HG03469 (cell line): ENCODE data around the gene ZNF827.

Experiments
- ATAC-seq: cut with Tn5 transposase; IDR thresholded peaks from one replicate; pipeline ENCODE4 v1.9.1; 2021; ENCODE audit warnings: mild to moderate bottlenecking, moderate library complexity, moderate number of reproducible peaks; ENCODE audit not compliant: unreplicated experiment

ZNF827 gene

DNA sequence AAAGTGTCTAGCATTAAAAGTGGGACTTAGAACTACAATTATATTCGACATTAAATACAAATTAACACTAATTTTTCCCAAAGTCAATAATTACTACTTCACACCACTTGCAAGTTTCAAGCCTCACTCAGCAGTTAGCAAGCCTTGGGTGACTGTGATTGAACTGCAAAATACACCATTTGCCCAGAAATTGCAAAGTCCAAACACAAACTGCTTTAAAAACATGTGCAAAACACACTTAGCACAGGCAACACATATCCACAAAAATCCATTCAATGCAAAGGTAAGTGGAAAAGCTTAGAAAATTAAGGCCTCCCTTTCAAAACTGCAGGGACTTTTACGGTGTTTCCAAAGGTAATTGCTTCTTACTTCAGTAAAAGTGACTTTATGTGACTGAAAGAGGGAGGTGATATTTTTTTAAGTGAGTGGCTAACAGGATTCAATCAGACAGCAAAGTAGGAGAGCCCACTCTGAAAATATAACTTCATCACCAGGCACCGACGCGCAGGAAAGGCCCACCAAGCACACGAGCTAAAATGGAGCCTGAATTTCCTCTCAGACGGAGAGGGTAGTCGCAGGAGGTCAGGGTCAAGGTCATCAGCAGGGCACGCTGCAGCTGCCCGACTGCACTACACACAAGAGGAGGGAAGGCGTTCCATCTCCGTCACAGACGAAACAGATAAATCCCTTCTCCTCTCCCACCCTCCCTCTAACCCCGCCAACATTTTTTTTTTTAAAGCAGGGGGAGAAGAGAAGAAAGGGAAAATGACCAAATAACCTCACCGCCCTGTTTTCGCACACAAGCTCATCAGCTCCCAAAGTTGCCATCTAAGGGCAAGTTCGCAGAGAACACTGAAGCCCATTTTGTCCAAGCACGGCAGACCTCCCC is 3.1 kb downstream of the ZNF827 start:
- ATAC-seq = no peak

GRCh38 chr4:145934434-145935047 is 4.1 kb downstream of the ZNF827 start:
- no peak for ATAC-seq

GRCh38 chr4:145933134-145933533 is 5.5 kb downstream of the ZNF827 start:
- ATAC-seq = no peak

DNA sequence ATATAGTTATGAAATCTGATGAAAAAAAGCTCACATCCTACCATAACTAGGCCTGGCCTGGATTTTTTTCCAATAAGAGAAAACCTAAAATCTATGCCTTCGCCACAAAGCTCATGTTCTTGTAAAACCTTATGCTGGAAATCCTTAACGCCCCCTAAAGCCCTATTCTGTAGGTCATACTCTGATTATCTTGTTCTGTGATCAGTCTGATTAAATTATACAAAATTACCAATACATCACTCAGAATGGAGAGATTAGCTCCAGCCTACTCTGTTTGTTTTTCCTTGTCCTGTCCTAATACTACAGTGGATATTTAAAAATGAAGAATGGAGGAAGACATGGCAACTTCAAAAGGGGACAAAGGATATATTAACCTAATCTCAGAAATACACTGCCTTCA is 7.2 kb downstream of the ZNF827 start:
- ATAC-seq = no peak

DNA sequence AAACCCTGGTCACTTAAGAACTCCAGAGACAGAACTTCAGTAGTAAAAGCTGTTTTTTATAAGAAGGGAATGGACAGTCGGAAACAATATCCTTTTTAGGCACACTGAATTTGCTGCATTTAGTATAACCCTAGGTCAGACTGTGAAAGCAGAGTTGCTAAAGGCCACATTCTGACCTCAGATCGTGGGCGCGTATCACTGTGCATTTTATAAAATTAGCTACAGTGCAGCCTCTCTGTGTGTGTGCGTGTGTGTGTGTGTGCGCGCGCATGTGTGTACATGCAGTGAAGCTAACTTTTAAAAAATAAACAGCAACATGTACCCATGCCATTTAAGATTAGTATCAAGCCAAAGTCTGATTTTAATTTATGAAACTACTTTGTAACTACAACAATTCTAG is 8.0 kb downstream of the ZNF827 start:
- no peak for ATAC-seq

GRCh38 chr4:145929415-145930178 is 9.0 kb downstream of the ZNF827 start:
- no peak for ATAC-seq

DNA sequence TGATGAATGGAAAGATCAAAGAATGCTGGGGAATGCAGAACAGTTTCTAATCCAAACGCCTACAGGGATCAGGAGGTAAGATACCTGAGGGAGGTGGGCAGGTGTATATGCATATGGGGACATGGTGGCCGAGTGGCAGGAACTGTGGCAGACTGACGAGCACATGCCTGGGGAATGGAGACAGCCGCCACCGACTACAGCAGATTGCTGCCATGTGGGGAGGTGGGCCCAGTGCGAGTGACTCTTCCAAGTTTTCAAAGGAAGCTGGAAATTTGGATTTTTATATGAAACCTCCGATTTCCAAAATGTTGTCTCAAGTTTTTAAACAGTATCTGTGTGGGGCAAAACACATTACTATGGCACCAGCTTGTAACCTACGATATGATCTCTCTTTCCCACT is 9.9 kb downstream of the ZNF827 start:
- ATAC-seq = no peak

GRCh38 chr4:145927030-145927429 is 11.6 kb downstream of the ZNF827 start:
- no peak for ATAC-seq

DNA sequence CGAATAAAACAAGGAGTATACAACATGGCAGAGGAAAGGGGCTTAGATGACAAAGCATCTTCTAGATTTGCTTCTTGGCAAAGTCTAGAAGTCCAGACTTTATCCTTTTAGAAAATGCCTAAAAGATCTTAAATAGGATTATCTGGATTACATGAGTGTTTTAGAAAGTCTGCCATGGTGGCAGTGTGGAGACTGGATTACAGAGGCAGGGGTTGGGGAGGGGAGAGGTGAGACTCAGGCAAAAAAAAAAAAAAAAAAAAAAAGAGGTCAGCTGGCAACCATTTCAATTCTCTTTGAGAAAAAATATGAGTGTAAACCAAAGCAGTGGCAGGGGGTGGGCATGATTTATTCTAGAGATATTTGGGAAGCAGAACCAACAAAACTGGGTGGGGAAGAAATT is 17.4 kb downstream of the ZNF827 start:
- ATAC-seq = no peak

DNA sequence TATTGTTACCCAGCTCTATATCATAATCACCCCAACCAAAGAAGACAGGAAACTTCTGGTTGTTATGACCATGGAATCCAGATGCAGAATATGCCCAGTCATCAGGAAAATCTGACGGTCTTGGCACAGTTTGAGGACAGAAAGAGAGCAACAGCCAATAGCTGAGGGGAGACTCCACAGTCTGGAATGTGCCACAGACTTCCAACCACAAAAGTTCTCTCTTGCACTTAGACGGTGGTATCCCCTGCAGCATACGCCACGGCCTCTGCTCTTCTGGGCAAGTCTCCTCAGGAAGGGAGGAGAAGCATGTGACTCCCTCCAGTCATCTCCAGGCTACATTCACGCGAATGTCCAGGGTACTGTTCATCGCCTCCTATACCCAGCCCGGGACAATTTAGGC is 18.4 kb downstream of the ZNF827 start:
- no peak for ATAC-seq

DNA sequence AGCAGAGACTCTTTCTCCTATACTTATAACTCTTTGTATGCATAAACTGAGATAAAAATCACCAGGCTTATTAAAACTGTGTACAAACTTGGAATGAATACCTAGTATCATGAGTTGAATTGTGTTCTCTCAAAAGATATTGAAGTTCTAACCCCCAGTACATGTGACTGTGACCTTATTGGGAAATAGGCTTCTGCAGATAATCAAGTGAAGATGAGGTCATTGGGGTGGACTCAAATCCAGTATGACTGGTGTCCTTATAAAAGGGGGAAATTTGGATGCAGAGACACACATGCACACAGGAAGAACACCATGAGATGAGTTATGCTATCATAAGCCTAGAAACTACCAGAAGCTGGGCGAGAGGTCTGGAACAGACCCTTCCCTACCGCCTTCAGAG is 26.2 kb downstream of the ZNF827 start:
- no peak for ATAC-seq

GRCh38 chr4:145909773-145910172 is 28.9 kb downstream of the ZNF827 start:
- ATAC-seq = no peak

GRCh38 chr4:145909281-145909715 is 29.3 kb downstream of the ZNF827 start:
- ATAC-seq = no peak

DNA sequence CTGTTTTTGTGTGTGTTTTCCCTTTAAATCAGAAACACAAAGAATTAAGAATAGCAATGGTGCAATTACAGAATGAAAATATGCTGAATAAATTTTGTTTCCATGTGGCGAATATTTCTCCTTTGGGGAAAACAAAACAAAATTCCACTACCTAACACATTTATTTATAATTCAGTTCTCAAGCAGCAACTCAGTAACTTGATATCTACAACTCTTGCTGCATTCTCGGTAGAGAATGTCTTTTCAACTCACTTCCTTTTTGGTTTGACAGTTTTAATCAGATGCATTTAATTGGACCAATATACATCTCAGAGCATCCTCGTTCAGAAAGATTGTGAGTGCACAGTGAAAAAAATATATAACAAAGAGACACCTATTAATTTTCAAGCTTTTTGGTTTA is 30.8 kb downstream of the ZNF827 start:
- no peak for ATAC-seq

- no peak for ATAC-seq
These were observed 31.2 kb downstream of the ZNF827 start for GRCh38 chr4:145907390-145907789.

- no peak for ATAC-seq
These were observed 34.0 kb downstream of the ZNF827 start for GRCh38 chr4:145904413-145905177.

DNA sequence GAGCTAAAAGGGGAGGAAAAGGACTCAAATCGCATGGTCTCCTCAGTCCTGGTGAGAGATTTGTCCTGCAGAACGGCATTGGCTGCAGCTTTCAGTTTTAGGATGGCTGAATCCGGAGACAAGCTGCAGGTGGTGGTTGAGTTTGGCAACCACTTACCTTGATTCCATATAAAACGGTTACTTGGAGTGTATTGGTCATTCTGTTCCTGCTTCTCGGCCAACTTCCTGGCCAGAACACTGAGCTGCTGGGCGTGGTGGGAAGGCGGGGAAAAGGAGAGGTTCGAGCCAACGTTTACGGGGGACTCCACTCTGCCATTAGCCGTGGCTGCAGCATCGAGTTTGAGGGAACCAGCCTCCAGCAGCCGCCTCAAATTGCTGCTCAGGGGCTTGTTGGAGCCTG is 36.1 kb downstream of the ZNF827 start:
- no peak for ATAC-seq

DNA sequence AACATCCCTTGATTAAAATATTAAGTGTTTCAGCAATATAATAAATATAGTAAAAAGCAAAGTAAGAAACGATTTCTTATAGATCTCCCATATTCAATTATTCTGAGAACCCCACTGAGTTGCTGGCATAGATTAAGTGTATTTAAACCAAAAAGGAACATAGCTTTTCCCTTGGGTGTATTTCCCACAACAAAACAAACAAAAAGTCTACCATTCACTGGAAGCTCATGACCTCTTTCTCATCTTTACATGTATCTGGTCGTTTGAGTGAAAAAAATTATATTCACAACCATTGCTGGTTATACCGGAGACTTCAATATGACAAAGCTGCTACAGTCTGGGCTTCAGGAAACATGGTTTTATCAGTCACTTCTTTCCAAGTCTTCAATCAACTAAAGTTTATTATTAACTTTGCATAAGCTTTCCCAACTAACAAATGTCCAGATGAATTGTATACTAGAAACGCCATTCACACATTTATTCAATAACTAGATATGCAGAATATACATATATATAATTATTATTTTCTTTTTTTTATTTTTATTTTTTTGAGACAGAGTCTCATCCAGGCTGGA is 38.6 kb downstream of the ZNF827 start:
- no peak for ATAC-seq

DNA sequence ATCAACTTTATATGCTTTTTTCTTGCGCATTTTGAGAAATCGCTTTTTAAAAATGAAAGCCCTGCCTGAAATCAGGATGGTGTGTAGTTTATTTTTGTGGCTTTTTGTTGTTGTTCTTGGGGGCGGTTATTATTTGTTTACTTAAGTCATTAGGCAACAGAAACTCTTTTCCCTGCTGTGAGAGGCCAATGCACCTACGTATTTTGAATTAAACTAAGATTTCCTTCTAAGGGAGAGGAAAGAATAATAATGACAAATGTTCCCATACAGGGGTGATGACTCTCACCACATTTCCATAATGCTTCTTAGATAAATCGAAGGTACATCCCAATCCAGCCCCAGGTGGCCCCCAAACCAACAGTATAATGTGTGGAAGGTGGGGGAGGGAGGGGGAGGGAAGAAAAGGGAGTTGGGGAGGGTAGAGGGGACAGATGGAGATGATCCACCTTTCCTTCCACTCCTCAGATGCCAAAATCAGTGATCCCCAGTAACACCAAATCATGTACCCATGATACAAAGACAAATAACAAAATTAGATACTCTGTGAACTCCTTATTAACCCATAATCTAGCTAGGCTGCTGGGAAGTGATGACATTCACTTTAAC is 39.6 kb downstream of the ZNF827 start:
- ATAC-seq = no peak

- no peak for ATAC-seq
These were observed 40.2 kb downstream of the ZNF827 start for GRCh38 chr4:145898466-145898865.
